ENCODE measurements around the gene MRPL49. TPM values are rescaled to one million over a fixed set of nuclear protein-coding genes. Genes with fewer than 3 reads are reported as not detected.
A peak's percentile ranks its signal among the peaks of the same experiment; 100 is the strongest.

MRPL49 gene
- total and polyA plus RNA-seq, 2 experiments from 2014 or later = 27.7 to 61.9 TPM

GRCh38 chr11:65095974-65096806, 25.9 kb upstream of the MRPL49 start, which contains the start of gene VPS51 (continued):
- no peak for TF ChIP-seq ZNF462 (CRISPR knock-in tag; IDR thresholded peaks at IDR 0.05)
- 0 out of 2 replicates have a peak, but pooled peaks have one; percentile 38 for TF ChIP-seq ZNF114 (CRISPR knock-in tag; IDR thresholded peaks at IDR 0.05)
- TF ChIP-seq ETS1 (IDR thresholded peaks at IDR 0.05) = peak; percentile 96
- TF ChIP-seq EZH2 (IDR thresholded peaks at IDR 0.05; ENCODE audit: low read depth, unreplicated experiment) = no peak
- no peak for TF ChIP-seq EZH2phosphoT487 (IDR thresholded peaks at IDR 0.05; ENCODE audit: unreplicated experiment)

- H3K4me1 Mint-ChIP-seq = peaks cover 2% of the 10 kb centered on the region; the same call in 2 of the 3 replicates
- no peak for TF ChIP-seq REST (IDR thresholded peaks at IDR 0.05; ENCODE audit: unreplicated experiment)
Measured at GRCh38 chr11:65096926-65097325, 25.2 kb upstream of the MRPL49 start.

More at GRCh38 chr11:65096926-65097325, 25.2 kb upstream of the MRPL49 start:
- DNase-seq (ENCODE audit: low spot score) = no peak
- H3K27ac ChIP-seq (ENCODE audit: low read depth) = no peak overlapping the region
- H2AFZ ChIP-seq = no peak overlapping the region
- H3K79me2 ChIP-seq (replicated peaks; ENCODE audit: insufficient read depth) = peaks cover 27% of the 10 kb centered on the region
- H3K36me3 ChIP-seq (ENCODE audit: insufficient read depth) = peaks cover 4% of the 10 kb centered on the region; the same call in 1 of the 2 replicates
- H3K4me1 ChIP-seq (ENCODE audit: insufficient read depth) = peaks cover 6% of the 10 kb centered on the region
- no peaks in the 10 kb centered on the region for H3K27me3 ChIP-seq (ENCODE audit: insufficient read depth)
- peak overlapping the region; percentile 96 for H3K4me3 ChIP-seq
- H3K9me3 Mint-ChIP-seq = no peaks in the 10 kb centered on the region
- no peaks in the 10 kb centered on the region; the same call in 1 of the 2 replicates for H4K20me1 ChIP-seq (replicated peaks; ENCODE audit: insufficient read depth)
- H3K4me3 Mint-ChIP-seq = peak overlapping the region; percentile 97
- H3K9me2 ChIP-seq (ENCODE audit: insufficient read depth) = no peaks in the 10 kb centered on the region
- H3K27me3 Mint-ChIP-seq (ENCODE audit: insufficient read depth, low read depth, poor library complexity) = peaks cover 6% of the 10 kb centered on the region
- H3K36me3 Mint-ChIP-seq (ENCODE audit: low read depth) = peaks cover 4% of the 10 kb centered on the region; the same call in 2 of the 3 replicates
- no peak overlapping the region for H3K27ac Mint-ChIP-seq
- H3K4me2 ChIP-seq = peak overlapping the region; percentile 70
- ATAC-seq = no peak
- 0 out of 2 replicates have a peak, but pooled peaks cover 5% of the 10 kb centered on the region for H3F3A ChIP-seq (replicated peaks; ENCODE audit: low read depth)
